HEK293 (cell line): ENCODE measurements around the gene RBM26.

ENCODE experiments used
- CTCF ChIA-PET: fragments of 350-600 bp; formaldehyde crosslinking; extraction: SDS; loops from one replicate; lab custom pipeline; 2021; ENCODE audit warnings: antibody characterized with exemption; lab: Yijun Ruan, JAX
- POLR2A ChIA-PET: fragments of 300-600 bp; formaldehyde crosslinking; extraction: SDS; loops from one replicate; lab custom pipeline; 2020; ENCODE audit warnings: antibody characterized with exemption, inconsistent platforms; lab: Yijun Ruan, JAX
- H3K27ac ChIP-seq: fragments of 200-500 bp; sonication (Bioruptor generic); 2 replicates; pipeline ENCODE4 v1.5.1; 2014; ENCODE audit warnings: low read depth, low read length, control low read depth, inconsistent platforms; ENCODE audit errors: extremely low read depth
- H3K36me3 ChIP-seq, 2 experiments: fragments of 200-500 bp in 1 of 2; sonication (Bioruptor generic) in 1 of 2; 1 replicate in 1 of 2; 2 replicates in 1 of 2; pipeline ENCODE4 v1.5.1; 2014 to 2017; ENCODE audit warnings: inconsistent platforms in 2 of 2, low read length in 2 of 2; ENCODE audit not compliant: control insufficient read depth in 2 of 2, insufficient read depth in 1 of 2
- H3K4me1 ChIP-seq: fragments of 200-500 bp; sonication (Bioruptor generic); 2 replicates; pipeline ENCODE4 v1.5.1; 2014; ENCODE audit warnings: mild to moderate bottlenecking, low read length, inconsistent platforms; ENCODE audit not compliant: control insufficient read depth, insufficient read depth
- H3K4me3 ChIP-seq: 2 replicates; pipeline ENCODE4 v1.5.1; 2011; ENCODE audit warnings: low read depth, mild to moderate bottlenecking, control low read depth, low read length, moderate library complexity
- H3K9me3 ChIP-seq: fragments of 200-500 bp; sonication (Bioruptor generic); 2 replicates; pipeline ENCODE4 v1.5.1; 2014; ENCODE audit warnings: low read depth, low read length, inconsistent platforms; ENCODE audit not compliant: control insufficient read depth, insufficient read depth
- GLI4 ChIP-seq: fragments of 450-650 bp; formaldehyde crosslinking; IDR thresholded peaks from 2 replicates; pipeline ENCODE4 v1.5.1; 2016; ENCODE audit warnings: missing biosample characterization, missing genetic modification characterization
- HOXC10 ChIP-seq: sonication (generic); formaldehyde crosslinking; IDR thresholded peaks from 2 replicates; pipeline ENCODE4 v1.8.1; 2023; ENCODE audit warnings: mild to moderate bottlenecking, missing genetic modification reagents
- KLF16 ChIP-seq: fragments of 450-650 bp; formaldehyde crosslinking; IDR thresholded peaks from 2 replicates; pipeline ENCODE4 v1.5.1; 2017; ENCODE audit warnings: missing biosample characterization, missing genetic modification characterization
- PRDM4 ChIP-seq: fragments of 450-650 bp; formaldehyde crosslinking; IDR thresholded peaks from 2 replicates; pipeline ENCODE4 v1.5.1; 2017; ENCODE audit warnings: missing biosample characterization, missing genetic modification characterization
- TCF7L2 ChIP-seq: IDR thresholded peaks from 2 replicates; pipeline ENCODE4 v1.6.1; 2011; ENCODE audit warnings: low read depth, mild to moderate bottlenecking, inconsistent platforms, low read length, moderate library complexity, borderline replicate concordance
- ZBTB17 ChIP-seq: fragments of 450-650 bp; formaldehyde crosslinking; IDR thresholded peaks from 2 replicates; pipeline ENCODE4 v1.5.1; 2016; ENCODE audit warnings: missing biosample characterization, missing genetic modification characterization
- ZBTB20 ChIP-seq: fragments of 450-650 bp; formaldehyde crosslinking; IDR thresholded peaks from 2 replicates; pipeline ENCODE4 v1.5.1; 2016; ENCODE audit warnings: missing biosample characterization, missing genetic modification characterization
- ZBTB48 ChIP-seq: fragments of 450-650 bp; formaldehyde crosslinking; IDR thresholded peaks from 2 replicates; pipeline ENCODE4 v1.5.1; 2016; ENCODE audit warnings: missing biosample characterization, missing genetic modification characterization
- ZNF214 ChIP-seq: fragments of 450-650 bp; formaldehyde crosslinking; IDR thresholded peaks from 2 replicates; pipeline ENCODE4 v1.5.1; 2017; ENCODE audit warnings: missing biosample characterization, mild to moderate bottlenecking, missing genetic modification characterization, borderline replicate concordance
- ZNF223 ChIP-seq: fragments of 450-650 bp; formaldehyde crosslinking; IDR thresholded peaks from 2 replicates; pipeline ENCODE4 v1.5.1; 2016; ENCODE audit warnings: missing biosample characterization, missing genetic modification characterization
- ZNF23 ChIP-seq: fragments of 450-650 bp; formaldehyde crosslinking; IDR thresholded peaks from 2 replicates; pipeline ENCODE4 v1.5.1; 2016; ENCODE audit warnings: missing biosample characterization, missing genetic modification characterization, borderline replicate concordance
- ZNF266 ChIP-seq: fragments of 450-650 bp; formaldehyde crosslinking; IDR thresholded peaks from 2 replicates; pipeline ENCODE4 v1.5.1; 2016; ENCODE audit warnings: missing biosample characterization, missing genetic modification characterization, low read depth
- ZNF324 ChIP-seq: fragments of 450-650 bp; formaldehyde crosslinking; IDR thresholded peaks from 2 replicates; pipeline ENCODE4 v1.5.1; 2016; ENCODE audit warnings: missing biosample characterization, missing genetic modification characterization
- ZNF600 ChIP-seq: fragments of 450-650 bp; formaldehyde crosslinking; IDR thresholded peaks from 2 replicates; pipeline ENCODE4 v1.5.1; 2016; ENCODE audit warnings: missing biosample characterization, missing genetic modification characterization
- ZNF664 ChIP-seq: fragments of 450-650 bp; formaldehyde crosslinking; IDR thresholded peaks from 2 replicates; pipeline ENCODE4 v1.5.1; 2016; ENCODE audit warnings: missing biosample characterization, missing genetic modification characterization
- ZNF837 ChIP-seq: fragments of 450-650 bp; formaldehyde crosslinking; IDR thresholded peaks from 2 replicates; pipeline ENCODE4 v1.5.1; 2016; ENCODE audit warnings: missing biosample characterization, missing genetic modification characterization
- ZSCAN30 ChIP-seq: fragments of 450-650 bp; IDR thresholded peaks from 2 replicates; pipeline ENCODE4 v1.5.1; 2018; ENCODE audit warnings: missing biosample characterization, mild to moderate bottlenecking, missing genetic modification characterization, moderate library complexity
- TF ChIP-seq, protein P1 (sequence below): fragments of 450-650 bp; formaldehyde crosslinking; IDR thresholded peaks from 2 replicates; pipeline ENCODE4 v1.5.1; 2016; ENCODE audit warnings: missing biosample characterization, missing genetic modification characterization
- TF ChIP-seq, protein P2 (sequence below): fragments of 450-650 bp; formaldehyde crosslinking; IDR thresholded peaks from 2 replicates; pipeline ENCODE4 v1.5.1; 2016; ENCODE audit warnings: missing biosample characterization, missing genetic modification characterization
- TF ChIP-seq, protein P3 (sequence below): fragments of 450-650 bp; formaldehyde crosslinking; IDR thresholded peaks from 2 replicates; pipeline ENCODE4 v1.5.1; 2016; ENCODE audit warnings: missing biosample characterization, missing genetic modification characterization
- TF ChIP-seq, protein P4 (sequence below): fragments of 450-650 bp; formaldehyde crosslinking; IDR thresholded peaks from 2 replicates; pipeline ENCODE4 v1.5.1; 2016; ENCODE audit warnings: missing biosample characterization, missing genetic modification characterization

RBM26 gene

GRCh38 chr13:79392882-79393563 is 13.0 kb downstream of the RBM26 start (continued):
- 0 out of 2 replicates have a peak, but pooled peaks have one; percentile 15 for TF ChIP-seq PRDM4 (tag by site-specific recombination)
- TF ChIP-seq ZNF837 (tag by site-specific recombination) = no peak
- TF ChIP-seq ZNF266 = no peak
- TF ChIP-seq KLF16 (tag by site-specific recombination) = no peak
- TF ChIP-seq HOXC10 = no peak
- TF ChIP-seq GLI4 (tag by site-specific recombination) = no peak
- TF ChIP-seq ZNF600 = no peak
- TF ChIP-seq ZBTB17 (tag by site-specific recombination) = no peak
- TF ChIP-seq, protein P1, sequence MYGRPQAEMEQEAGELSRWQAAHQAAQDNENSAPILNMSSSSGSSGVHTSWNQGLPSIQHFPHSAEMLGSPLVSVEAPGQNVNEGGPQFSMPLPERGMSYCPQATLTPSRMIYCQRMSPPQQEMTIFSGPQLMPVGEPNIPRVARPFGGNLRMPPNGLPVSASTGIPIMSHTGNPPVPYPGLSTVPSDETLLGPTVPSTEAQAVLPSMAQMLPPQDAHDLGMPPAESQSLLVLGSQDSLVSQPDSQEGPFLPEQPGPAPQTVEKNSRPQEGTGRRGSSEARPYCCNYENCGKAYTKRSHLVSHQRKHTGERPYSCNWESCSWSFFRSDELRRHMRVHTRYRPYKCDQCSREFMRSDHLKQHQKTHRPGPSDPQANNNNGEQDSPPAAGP (tag by site-specific recombination) = no peak
- TF ChIP-seq ZBTB48 (tag by site-specific recombination) = no peak
- TF ChIP-seq, protein P2, sequence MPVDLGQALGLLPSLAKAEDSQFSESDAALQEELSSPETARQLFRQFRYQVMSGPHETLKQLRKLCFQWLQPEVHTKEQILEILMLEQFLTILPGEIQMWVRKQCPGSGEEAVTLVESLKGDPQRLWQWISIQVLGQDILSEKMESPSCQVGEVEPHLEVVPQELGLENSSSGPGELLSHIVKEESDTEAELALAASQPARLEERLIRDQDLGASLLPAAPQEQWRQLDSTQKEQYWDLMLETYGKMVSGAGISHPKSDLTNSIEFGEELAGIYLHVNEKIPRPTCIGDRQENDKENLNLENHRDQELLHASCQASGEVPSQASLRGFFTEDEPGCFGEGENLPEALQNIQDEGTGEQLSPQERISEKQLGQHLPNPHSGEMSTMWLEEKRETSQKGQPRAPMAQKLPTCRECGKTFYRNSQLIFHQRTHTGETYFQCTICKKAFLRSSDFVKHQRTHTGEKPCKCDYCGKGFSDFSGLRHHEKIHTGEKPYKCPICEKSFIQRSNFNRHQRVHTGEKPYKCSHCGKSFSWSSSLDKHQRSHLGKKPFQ (tag by site-specific recombination) = no peak
- TF ChIP-seq, all 188 proteins: peak for 7

DNA sequence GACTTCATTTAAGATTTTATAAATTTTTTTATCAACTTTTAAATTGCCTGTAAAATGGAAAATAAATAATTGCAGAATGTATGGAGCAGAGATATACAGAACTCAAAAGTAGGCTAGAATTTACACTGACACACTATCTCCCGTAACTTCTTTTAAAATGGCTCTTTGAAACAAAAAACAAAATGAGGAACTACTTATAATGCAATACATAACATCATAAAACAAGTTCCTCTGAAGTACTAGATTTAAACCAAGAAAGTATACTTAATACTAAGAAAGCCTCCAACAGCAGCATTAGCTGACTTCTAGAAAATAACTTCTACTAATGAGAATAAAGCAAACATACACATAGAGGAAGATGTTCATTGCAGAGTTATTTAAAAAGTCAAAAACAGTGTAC is 17.0 kb downstream of the RBM26 start:
- H3K36me3 ChIP-seq = peaks cover 0 to 6% of the 10 kb centered on the region in 2 experiments; a peak in 1 of 3 replicates
- POLR2A ChIA-PET = no interaction called here
- CTCF ChIA-PET = no interaction called here
- TF ChIP-seq ZBTB20 (tag by site-specific recombination) (no peak), ZSCAN30 (tag by site-specific recombination) (no peak), ZNF664 (tag by site-specific recombination) (0 out of 2 replicates have a peak, but pooled peaks have one; percentile 6)
- H3K9me3 ChIP-seq = no peaks in the 10 kb centered on the region
- no peak overlapping the region for H3K27ac ChIP-seq
- H3K4me1 ChIP-seq = no peaks in the 10 kb centered on the region
- no peak overlapping the region for H3K4me3 ChIP-seq

DNA sequence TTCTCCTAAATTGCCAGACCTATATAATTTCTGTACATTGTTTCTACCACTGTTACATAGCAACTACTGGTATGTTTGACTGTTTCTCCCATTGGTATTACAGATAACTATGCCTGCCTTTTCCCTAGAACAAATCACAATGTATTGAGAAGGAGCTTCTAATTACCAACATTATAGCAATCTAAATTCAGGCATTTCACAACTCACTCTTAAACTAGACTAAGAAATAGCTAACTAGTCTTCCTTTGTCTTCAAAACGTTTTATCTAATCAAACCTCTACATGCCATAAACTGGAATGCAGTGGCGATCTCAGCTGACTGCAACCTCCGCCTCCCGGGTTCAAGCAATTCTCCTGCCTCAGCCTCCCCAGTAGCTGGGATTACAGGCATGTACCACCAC is 18.2 kb downstream of the RBM26 start:
- no peaks in the 10 kb centered on the region for H3K9me3 ChIP-seq
- H3K4me1 ChIP-seq = no peaks in the 10 kb centered on the region
- no peak overlapping the region for H3K4me3 ChIP-seq
- ChIA-PET POLR2A (no interaction called here), CTCF (no interaction called here)
- TF ChIP-seq ZNF223 (tag by site-specific recombination) (no peak), TCF7L2 (no peak), ZNF23 (tag by site-specific recombination) (no peak), ZNF214 (tag by site-specific recombination) (no peak), PRDM4 (tag by site-specific recombination) (no peak), ZNF324 (tag by site-specific recombination) (no peak)
- TF ChIP-seq, protein P3, sequence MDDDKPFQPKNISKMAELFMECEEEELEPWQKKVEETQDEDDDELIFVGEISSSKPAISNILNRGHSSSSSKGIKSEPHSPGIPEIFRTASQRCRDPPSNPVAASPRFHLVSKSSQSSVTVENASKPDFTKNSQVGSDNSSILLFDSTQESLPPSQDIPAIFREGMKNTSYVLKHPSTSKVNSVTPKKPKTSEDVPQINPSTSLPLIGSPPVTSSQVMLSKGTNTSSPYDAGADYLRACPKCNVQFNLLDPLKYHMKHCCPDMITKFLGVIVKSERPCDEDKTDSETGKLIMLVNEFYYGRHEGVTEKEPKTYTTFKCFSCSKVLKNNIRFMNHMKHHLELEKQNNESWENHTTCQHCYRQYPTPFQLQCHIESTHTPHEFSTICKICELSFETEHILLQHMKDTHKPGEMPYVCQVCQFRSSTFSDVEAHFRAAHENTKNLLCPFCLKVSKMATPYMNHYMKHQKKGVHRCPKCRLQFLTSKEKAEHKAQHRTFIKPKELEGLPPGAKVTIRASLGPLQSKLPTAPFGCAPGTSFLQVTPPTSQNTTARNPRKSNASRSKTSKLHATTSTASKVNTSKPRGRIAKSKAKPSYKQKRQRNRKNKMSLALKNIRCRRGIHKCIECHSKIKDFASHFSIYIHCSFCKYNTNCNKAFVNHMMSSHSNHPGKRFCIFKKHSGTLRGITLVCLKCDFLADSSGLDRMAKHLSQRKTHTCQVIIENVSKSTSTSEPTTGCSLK (tag by site-specific recombination) = no peak
- TF ChIP-seq, protein P4, sequence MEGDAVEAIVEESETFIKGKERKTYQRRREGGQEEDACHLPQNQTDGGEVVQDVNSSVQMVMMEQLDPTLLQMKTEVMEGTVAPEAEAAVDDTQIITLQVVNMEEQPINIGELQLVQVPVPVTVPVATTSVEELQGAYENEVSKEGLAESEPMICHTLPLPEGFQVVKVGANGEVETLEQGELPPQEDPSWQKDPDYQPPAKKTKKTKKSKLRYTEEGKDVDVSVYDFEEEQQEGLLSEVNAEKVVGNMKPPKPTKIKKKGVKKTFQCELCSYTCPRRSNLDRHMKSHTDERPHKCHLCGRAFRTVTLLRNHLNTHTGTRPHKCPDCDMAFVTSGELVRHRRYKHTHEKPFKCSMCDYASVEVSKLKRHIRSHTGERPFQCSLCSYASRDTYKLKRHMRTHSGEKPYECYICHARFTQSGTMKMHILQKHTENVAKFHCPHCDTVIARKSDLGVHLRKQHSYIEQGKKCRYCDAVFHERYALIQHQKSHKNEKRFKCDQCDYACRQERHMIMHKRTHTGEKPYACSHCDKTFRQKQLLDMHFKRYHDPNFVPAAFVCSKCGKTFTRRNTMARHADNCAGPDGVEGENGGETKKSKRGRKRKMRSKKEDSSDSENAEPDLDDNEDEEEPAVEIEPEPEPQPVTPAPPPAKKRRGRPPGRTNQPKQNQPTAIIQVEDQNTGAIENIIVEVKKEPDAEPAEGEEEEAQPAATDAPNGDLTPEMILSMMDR (tag by site-specific recombination) = no peak
- H3K27ac ChIP-seq = no peak overlapping the region
- H3K36me3 ChIP-seq = peaks cover 0 to 6% of the 10 kb centered on the region in 2 experiments; a peak in 1 of 3 replicates
